Stromal cell of bone marrow (primary cell): ENCODE data around the gene ITGB5.

ENCODE experiments used
- DNase-seq: peaks from one replicate; pipeline ENCODE4 v3.0.0-alpha.2; 2012; ENCODE audit warnings: low read depth

The ITGB5 gene

GRCh38 chr3:124893526-124893925 is 6.4 kb upstream of the ITGB5 start:
- DNase-seq = no peak

GRCh38 chr3:124890573-124891190 is 3.5 kb upstream of the ITGB5 start:
- no peak for DNase-seq

GRCh38 chr3:124888482-124889441 is 1.6 kb upstream of the ITGB5 start:
- no peak for DNase-seq

DNA sequence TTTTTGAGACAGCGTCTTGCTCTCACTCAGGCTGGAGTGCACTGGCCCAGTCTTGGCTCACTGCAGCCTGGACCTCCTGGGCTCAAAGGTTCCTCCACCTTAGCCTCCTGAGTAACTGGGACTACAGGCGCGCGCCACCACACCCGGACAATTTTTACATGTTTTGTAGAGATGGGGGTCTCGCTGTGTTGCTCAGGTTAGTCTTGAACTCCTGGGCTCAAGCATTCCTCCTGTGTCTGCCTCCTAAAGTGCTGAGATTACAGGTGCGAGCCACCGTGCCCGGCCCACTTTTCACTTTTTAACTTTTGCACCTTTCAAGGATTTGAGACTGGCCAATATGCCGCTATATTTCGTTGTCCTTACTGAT is 750 bp upstream of the ITGB5 start:
- no peak for DNase-seq

DNA sequence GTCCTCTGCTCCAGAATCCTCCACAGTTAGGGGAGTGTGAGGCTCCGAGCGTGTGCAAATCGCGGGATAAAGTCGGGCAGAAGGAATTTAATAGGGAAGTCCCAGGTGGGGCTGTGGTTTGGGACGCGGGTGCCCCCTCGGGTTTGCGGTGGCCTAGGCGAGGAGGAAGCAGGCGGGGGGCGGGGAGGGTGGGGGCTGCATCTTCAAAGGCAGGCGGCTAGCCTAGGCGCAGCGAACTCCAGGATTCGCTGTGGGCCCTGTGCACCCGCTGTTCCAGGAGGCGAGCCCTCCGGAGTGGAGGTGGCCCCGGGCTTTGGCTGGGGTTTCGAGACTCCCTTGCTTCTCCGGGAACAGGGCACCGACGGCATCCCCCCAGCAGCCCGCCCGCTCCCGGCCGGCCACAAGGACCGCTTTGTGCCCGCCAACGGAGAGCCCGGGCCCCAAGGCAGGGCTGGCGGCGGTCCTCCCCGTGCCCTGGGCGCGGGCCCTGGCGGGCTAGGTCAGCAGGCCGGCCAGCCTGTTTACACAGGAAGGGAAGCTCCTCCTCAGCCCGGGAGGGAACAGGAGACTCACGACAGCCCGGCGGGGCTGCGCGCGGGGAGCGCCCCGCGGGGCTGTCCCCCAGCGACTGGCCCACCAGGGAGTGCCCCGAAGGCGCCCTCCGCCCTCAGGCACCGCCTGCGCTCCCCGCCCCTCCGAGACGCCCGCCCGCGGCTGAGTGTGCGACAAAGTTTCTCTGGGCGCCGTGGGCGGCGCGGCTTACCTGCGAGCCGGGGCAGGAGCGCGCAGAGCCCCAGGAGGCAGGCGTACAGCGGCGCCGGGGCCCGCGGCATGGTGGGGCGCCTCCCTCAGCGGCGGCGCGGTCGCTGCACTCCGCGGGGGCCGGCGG is 753 bp downstream of the ITGB5 start:
- DNase-seq = peak; percentile 18

DNA sequence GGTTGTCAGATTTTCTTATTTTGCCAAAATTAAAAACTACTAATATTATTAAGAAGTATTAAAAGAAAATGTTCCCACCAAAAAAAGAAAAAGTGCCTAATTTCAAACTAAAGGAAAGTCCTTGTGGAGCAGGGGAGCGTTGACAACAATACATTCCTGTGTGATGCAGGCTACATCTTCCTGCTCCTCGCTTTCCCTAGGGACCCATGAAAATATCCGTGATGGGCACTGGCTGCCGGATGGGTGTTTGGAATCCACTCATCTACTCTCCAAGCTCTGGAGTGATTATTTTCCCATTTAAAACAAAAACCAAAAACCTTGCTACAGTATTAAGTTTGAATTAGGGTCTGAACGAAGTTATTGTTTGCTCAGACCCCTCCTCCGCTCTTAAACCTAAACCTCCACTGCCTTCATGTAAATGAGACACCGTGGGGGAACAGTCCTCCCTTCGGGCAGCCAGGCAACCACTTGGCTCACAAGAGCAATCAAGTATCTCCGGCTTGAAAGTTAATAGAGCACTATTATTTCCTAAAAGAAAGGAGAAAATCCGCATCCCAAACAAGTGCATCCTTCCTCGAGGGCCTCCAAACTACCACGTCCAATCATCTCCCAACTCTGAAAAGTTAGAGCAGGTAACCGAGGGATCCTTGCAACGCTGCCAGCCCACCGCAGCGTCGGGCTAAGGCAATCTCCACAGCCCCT is 1.5 kb downstream of the ITGB5 start:
- peak; percentile 16 for DNase-seq

DNA sequence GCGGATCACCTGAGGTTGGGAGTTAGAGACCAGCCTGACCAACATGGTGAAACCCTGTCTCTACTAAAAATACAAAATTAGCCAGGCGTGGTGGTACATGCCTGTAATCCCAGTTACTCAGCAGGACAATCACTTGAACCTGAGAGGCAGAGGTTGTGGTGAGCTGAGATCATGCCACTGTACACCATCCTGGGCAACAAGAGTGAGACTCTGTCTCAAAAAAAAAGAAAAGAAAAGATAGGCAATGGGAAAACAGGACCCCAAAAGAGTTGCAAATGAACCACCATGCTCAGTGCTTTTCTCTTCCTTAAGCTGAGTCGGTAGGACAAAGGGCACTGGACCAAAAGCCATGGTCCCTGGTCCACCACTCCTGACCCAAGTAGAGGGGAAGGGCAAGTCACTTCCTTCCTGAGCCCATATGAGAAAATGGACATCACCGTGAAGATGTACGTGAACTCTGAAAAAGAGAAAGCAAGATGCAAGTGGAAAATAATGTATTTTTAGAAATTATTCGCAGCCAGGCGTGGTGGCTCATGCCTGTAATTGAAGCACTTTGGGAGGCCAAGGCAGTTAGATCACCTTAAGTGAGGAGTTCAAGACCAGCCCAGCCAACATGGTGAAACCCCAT is 2.6 kb downstream of the ITGB5 start:
- DNase-seq = no peak

- peak; percentile 16 for DNase-seq
Observed at GRCh38 chr3:124883766-124884473, 3.2 kb downstream of the ITGB5 start.

GRCh38 chr3:124882816-124883747 is 4.1 kb downstream of the ITGB5 start:
- no peak for DNase-seq

- DNase-seq = no peak
Observed at GRCh38 chr3:124881976-124882697, 5.0 kb downstream of the ITGB5 start.

- no peak for DNase-seq
Observed at GRCh38 chr3:124879337-124879680, 7.9 kb downstream of the ITGB5 start.

GRCh38 chr3:124878561-124879336 is 8.4 kb downstream of the ITGB5 start:
- peak; percentile 90 for DNase-seq

DNA sequence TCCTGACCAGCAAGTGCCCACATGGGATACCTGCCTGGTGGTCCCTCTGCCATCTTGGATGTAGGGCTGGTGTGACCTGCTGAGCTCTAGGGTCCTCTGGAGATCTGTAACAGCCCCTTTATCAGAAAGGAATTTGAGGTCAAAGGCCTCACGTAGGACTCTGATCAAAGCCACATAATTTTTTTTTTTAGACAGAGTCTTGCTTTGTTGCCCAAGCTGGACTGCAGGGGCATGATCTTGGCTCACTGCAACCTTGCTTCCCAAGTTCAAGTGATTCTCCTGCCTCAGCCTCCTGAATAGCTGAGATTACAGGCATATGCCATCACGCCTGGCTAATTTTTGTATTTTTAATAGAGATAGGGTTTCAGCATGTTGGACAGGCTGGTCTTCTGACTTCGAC is 9.5 kb downstream of the ITGB5 start:
- no peak for DNase-seq

- no peak for DNase-seq
Observed at GRCh38 chr3:124876401-124876878, 10.7 kb downstream of the ITGB5 start.

DNA sequence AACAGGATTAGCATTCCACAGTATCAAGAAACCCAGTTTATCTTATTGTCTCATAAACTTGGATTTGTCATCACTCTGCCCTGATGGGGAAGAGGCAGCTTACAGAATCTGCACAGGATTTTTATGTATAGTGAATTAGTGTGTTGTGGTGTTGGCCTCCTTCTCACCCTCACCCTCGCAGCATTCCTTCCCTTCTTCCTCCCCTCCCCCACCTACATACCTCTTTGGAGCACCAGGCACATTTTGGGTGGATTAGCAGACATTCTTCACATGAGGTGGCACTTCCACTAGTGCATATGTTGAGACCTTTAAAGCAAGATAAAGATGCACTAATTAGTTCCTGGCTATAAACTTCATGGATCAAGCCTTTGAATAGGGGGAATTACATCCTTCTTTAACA is 13.9 kb downstream of the ITGB5 start:
- DNase-seq = no peak

GRCh38 chr3:124867511-124867910 is 19.7 kb downstream of the ITGB5 start:
- no peak for DNase-seq

- no peak for DNase-seq
Observed at GRCh38 chr3:124862006-124862405, 25.2 kb downstream of the ITGB5 start.

GRCh38 chr3:124861041-124861440 is 26.1 kb downstream of the ITGB5 start:
- no peak for DNase-seq
